AG04450 (cell line): ENCODE data around the gene SH3PXD2B. TPM values are rescaled to one million over a fixed set of nuclear protein-coding genes. Genes with fewer than 3 reads are reported as not detected.

Experiments
- CTCF ChIA-PET: fragments of 300-600, 350-600 bp; formaldehyde crosslinking; extraction: SDS; loops from one replicate; lab custom pipeline; 2022; ENCODE audit warnings: antibody characterized with exemption, inconsistent platforms; lab: Charles Lee
- POLR2A ChIA-PET: fragments of 350-600 bp; formaldehyde crosslinking; extraction: SDS; loops from one replicate; lab custom pipeline; 2021; ENCODE audit warnings: antibody characterized with exemption, inconsistent platforms; lab: Yijun Ruan, JAX
- DNase-seq: peaks from one replicate; pipeline ENCODE4 v3.0.0-alpha.2; 2011; ENCODE audit warnings: low read depth, low spot score
- H3K27ac ChIP-seq: one replicate; pipeline ENCODE4 v1.5.1; 2012; ENCODE audit warnings: low read depth, low read length, control low read depth
- H3K27me3 ChIP-seq: one replicate; pipeline ENCODE4 v1.6.0; 2012; ENCODE audit warnings: low read length; ENCODE audit not compliant: control insufficient read depth, insufficient read depth
- H3K4me3 ChIP-seq: 2 replicates; pipeline ENCODE4 v1.5.1; 2011; ENCODE audit warnings: mild to moderate bottlenecking, low read depth, low read length, control low read depth
- H3K9me3 ChIP-seq: 2 replicates; pipeline ENCODE4 v1.5.1; 2012; ENCODE audit warnings: low read length; ENCODE audit not compliant: control insufficient read depth, insufficient read depth
- CTCF ChIP-seq: IDR thresholded peaks from 2 replicates; pipeline ENCODE4 v1.5.1; 2011; ENCODE audit warnings: low read depth, low read length, control low read depth, inconsistent platforms
- polyA plus RNA-seq: library from polyadenylated mRNA; depleted of rRNA; stranded (reverse); fragments of >200 nt; gene quantifications from 2 replicates; pipeline ENCODE4 v1.2.3, GENCODE V29; 2011

The SH3PXD2B gene
- polyA plus RNA-seq, 1 experiment = 39.1 TPM

DNA sequence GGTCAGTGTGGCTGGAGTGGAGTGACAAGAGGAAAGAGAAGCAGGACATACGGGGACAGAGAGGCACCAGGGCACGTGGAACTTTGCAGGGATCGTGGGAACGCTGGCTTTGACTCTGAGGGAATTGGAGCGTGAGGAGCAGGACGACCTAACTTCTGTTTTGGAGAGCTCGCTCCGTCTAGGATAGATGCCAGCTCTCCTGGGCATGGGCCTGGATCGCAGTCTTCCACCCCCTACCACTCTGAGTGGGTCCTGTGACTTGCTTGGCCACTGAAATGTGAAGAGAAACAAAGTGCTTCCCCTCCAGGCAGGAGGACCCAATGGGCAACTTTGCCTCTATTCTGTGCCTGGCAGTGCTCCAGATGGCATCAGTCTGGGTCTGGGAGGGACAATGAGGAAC, 8.7 kb upstream of the SH3PXD2B start:
- Histone ChIP-seq H3K4me3 (no peak overlapping the region), H3K27ac (no peak overlapping the region), H3K27me3 (peaks cover 7% of the 10 kb centered on the region), H3K9me3 (peaks cover 8% of the 10 kb centered on the region; the same call in 1 of the 2 replicates)
- POLR2A ChIA-PET = no interaction called here
- TF ChIP-seq CTCF = no peak
- DNase-seq = no peak
- CTCF ChIA-PET = interaction anchor here (0.9 to 5.2 kb wide), 2 partner anchors 12 kb away, joined by 3 to 43 read pairs; no protein-coding TSS in a partner anchor

GRCh38 chr5:172459783-172460165, 5.4 kb upstream of the SH3PXD2B start:
- DNase-seq = no peak
- CTCF ChIA-PET = interaction anchor here (0.6 to 5.2 kb wide), 5 partner anchors 9 to 271 kb away, joined by 3 to 43 read pairs (median 6); partner anchors contain the start of gene STK10
- peaks cover 2% of the 10 kb centered on the region for H3K27me3 ChIP-seq
- no peak overlapping the region for H3K4me3 ChIP-seq
- TF ChIP-seq CTCF = no peak
- peaks cover 8% of the 10 kb centered on the region; the same call in 1 of the 2 replicates for H3K9me3 ChIP-seq
- POLR2A ChIA-PET = no interaction called here
- H3K27ac ChIP-seq = no peak overlapping the region

- DNase-seq = no peak
- ChIA-PET POLR2A (no interaction called here), CTCF (interaction anchor here (1.6 to 5.2 kb wide), 4 partner anchors 8 to 271 kb away, joined by 3 to 43 read pairs (median 15); partner anchors contain the start of gene STK10)
- Histone ChIP-seq H3K27ac (no peak overlapping the region), H3K9me3 (peaks cover 6% of the 10 kb centered on the region; the same call in 1 of the 2 replicates), H3K4me3 (no peak overlapping the region), H3K27me3 (peaks cover 2% of the 10 kb centered on the region)
- TF ChIP-seq CTCF = no peak
Measured at GRCh38 chr5:172458976-172459782, 4.9 kb upstream of the SH3PXD2B start.

GRCh38 chr5:172456076-172456722, 1.9 kb upstream of the SH3PXD2B start:
- Histone ChIP-seq H3K4me3 (no peak overlapping the region), H3K27ac (no peak overlapping the region), H3K27me3 (peaks cover 2% of the 10 kb centered on the region), H3K9me3 (no peaks in the 10 kb centered on the region)
- ChIA-PET CTCF (no interaction called here), POLR2A (interaction anchor here (0.5 kb wide), 1 partner anchor 329 kb away, joined by 3 read pairs; no protein-coding TSS in a partner anchor)
- TF ChIP-seq CTCF = no peak
- DNase-seq = no peak
